Fibroblast of lung (primary cell): ENCODE measurements around the gene CHST12.

ENCODE experiments used
- CTCF ChIP-seq, 2 donors: IDR thresholded peaks in 1 of 2; conservative IDR thresholded peaks in 1 of 2; 1 replicate in 1 of 2; 2 replicates in 1 of 2; pipeline ENCODE4 v1.5.1; 2011 to 2012; ENCODE audit warnings: low read length in 2 of 2, control low read depth in 1 of 2, inconsistent platforms in 1 of 2, low read depth in 1 of 2, mild to moderate bottlenecking in 1 of 2
- EZH2 ChIP-seq: IDR thresholded peaks from 2 replicates; pipeline ENCODE4 v1.5.1; 2012; ENCODE audit warnings: low read length, control low read depth, mild to moderate bottlenecking; ENCODE audit errors: missing control alignments

DNA sequence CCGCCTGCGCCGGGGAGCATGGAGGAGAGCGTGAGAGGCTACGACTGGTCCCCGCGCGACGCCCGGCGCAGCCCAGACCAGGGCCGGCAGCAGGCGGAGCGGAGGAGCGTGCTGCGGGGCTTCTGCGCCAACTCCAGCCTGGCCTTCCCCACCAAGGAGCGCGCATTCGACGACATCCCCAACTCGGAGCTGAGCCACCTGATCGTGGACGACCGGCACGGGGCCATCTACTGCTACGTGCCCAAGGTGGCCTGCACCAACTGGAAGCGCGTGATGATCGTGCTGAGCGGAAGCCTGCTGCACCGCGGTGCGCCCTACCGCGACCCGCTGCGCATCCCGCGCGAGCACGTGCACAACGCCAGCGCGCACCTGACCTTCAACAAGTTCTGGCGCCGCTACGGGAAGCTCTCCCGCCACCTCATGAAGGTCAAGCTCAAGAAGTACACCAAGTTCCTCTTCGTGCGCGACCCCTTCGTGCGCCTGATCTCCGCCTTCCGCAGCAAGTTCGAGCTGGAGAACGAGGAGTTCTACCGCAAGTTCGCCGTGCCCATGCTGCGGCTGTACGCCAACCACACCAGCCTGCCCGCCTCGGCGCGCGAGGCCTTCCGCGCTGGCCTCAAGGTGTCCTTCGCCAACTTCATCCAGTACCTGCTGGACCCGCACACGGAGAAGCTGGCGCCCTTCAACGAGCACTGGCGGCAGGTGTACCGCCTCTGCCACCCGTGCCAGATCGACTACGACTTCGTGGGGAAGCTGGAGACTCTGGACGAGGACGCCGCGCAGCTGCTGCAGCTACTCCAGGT, 29.7 kb downstream of the CHST12 start:
- TF ChIP-seq CTCF (conservative IDR thresholded peaks at IDR 0.05 in 1 of 2, IDR thresholded peaks at IDR 0.05 in 1 of 2; ENCODE audit: low read depth in 1 of 2, low read length in 2 of 2) (no peak), EZH2 (no peak)
